ENCODE results near the gene INAFM1.
"Not testable (repeated sequence)": the region's sequence is repeated elsewhere in the genome, so short reads cannot be mapped to it uniquely, and the experiment has no call there.

DNA sequence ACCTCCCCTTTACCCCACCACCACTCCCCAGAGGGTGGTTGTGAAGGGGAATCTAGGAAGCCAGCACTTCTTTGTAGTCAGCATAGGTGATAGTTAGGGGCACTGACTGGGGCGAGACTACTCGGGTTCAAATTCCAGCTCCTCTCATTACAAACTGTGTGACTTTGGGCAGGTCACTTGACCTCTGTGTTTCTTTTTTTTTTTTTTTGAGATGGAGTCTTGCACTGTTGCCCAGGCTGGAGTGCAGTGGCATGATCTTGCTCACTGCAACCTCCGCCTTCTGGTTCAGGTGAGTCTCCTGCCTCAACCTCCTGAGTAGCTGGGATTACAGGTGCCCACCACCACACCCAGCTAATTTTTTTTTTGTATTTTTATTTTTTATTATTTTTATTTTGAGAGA lies 1.8 kb downstream of the INAFM1 start:
- TF ChIP-seq, protein P1, sequence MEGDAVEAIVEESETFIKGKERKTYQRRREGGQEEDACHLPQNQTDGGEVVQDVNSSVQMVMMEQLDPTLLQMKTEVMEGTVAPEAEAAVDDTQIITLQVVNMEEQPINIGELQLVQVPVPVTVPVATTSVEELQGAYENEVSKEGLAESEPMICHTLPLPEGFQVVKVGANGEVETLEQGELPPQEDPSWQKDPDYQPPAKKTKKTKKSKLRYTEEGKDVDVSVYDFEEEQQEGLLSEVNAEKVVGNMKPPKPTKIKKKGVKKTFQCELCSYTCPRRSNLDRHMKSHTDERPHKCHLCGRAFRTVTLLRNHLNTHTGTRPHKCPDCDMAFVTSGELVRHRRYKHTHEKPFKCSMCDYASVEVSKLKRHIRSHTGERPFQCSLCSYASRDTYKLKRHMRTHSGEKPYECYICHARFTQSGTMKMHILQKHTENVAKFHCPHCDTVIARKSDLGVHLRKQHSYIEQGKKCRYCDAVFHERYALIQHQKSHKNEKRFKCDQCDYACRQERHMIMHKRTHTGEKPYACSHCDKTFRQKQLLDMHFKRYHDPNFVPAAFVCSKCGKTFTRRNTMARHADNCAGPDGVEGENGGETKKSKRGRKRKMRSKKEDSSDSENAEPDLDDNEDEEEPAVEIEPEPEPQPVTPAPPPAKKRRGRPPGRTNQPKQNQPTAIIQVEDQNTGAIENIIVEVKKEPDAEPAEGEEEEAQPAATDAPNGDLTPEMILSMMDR (conservative IDR thresholded peaks at IDR 0.05; ENCODE audit: low read length), result not testable (repeated sequence)
- not testable (repeated sequence) for TF ChIP-seq EZH2phosphoT487 (IDR thresholded peaks at IDR 0.05; ENCODE audit: borderline replicate concordance)

All from Loucy (cell line).